ENCODE measurements around the gene SNX8. TPM values are rescaled to one million over a fixed set of nuclear protein-coding genes. Genes with fewer than 3 reads are reported as not detected.

Gene SNX8
- total RNA-seq, 1 donor from 2014 or later: 12.5 TPM

- H3K27ac ChIP-seq (ENCODE audit: low read depth, low read length): no peak overlapping the region
- H3K4me1 ChIP-seq (ENCODE audit: control insufficient read depth in 3 of 3, insufficient read depth in 3 of 3, low read length in 3 of 3): peaks cover 14 to 26% (median 19%) of the 10 kb centered on the region in 3 donors
- H3K9ac ChIP-seq (ENCODE audit: low read depth in 1 of 3, low read length in 3 of 3): no peak overlapping the region
- H3K9me3 ChIP-seq (ENCODE audit: control insufficient read depth in 3 of 3, low read length in 3 of 3): no peaks in the 10 kb centered on the region
- H3K36me3 ChIP-seq (ENCODE audit: control insufficient read depth in 3 of 3, insufficient read depth in 3 of 3, low read length in 3 of 3): peaks cover 45 to 52% (median 51%) of the 10 kb centered on the region in 3 donors
- H3K27me3 ChIP-seq (ENCODE audit: control insufficient read depth in 3 of 3, insufficient read depth in 3 of 3, low read length in 3 of 3): no peaks in the 10 kb centered on the region
- H3K4me3 ChIP-seq (ENCODE audit: low read length in 3 of 3): no peak overlapping the region
These were observed 94.2 kb downstream of the SNX8 start for GRCh38 chr7:2220030-2220429.

GRCh38 chr7:2219606-2220005, 94.6 kb downstream of the SNX8 start:
- Histone ChIP-seq H3K27me3 (ENCODE audit: control insufficient read depth in 3 of 3, insufficient read depth in 3 of 3, low read length in 3 of 3) (no peaks in the 10 kb centered on the region), H3K27ac (ENCODE audit: low read depth, low read length) (no peak overlapping the region), H3K9me3 (ENCODE audit: control insufficient read depth in 3 of 3, low read length in 3 of 3) (no peaks in the 10 kb centered on the region), H3K36me3 (ENCODE audit: control insufficient read depth in 3 of 3, insufficient read depth in 3 of 3, low read length in 3 of 3) (peaks cover 47 to 54% (median 50%) of the 10 kb centered on the region in 3 donors), H3K4me3 (ENCODE audit: low read length in 3 of 3) (no peak overlapping the region), H3K4me1 (ENCODE audit: control insufficient read depth in 3 of 3, insufficient read depth in 3 of 3, low read length in 3 of 3) (peaks cover 10 to 22% (median 15%) of the 10 kb centered on the region in 3 donors), H3K9ac (ENCODE audit: low read depth in 1 of 3, low read length in 3 of 3) (no peak overlapping the region)

GRCh38 chr7:2219136-2219535, 95.1 kb downstream of the SNX8 start:
- no peak overlapping the region for H3K9ac ChIP-seq (ENCODE audit: low read depth in 1 of 3, low read length in 3 of 3)
- peaks cover 5 to 17% (median 10%) of the 10 kb centered on the region in 3 donors for H3K4me1 ChIP-seq (ENCODE audit: control insufficient read depth in 3 of 3, insufficient read depth in 3 of 3, low read length in 3 of 3)
- no peak overlapping the region for H3K4me3 ChIP-seq (ENCODE audit: low read length in 3 of 3)
- H3K9me3 ChIP-seq (ENCODE audit: control insufficient read depth in 3 of 3, low read length in 3 of 3): no peaks in the 10 kb centered on the region
- H3K36me3 ChIP-seq (ENCODE audit: control insufficient read depth in 3 of 3, insufficient read depth in 3 of 3, low read length in 3 of 3): peaks cover 49 to 57% (median 50%) of the 10 kb centered on the region in 3 donors
- H3K27ac ChIP-seq (ENCODE audit: low read depth, low read length): no peak overlapping the region
- no peaks in the 10 kb centered on the region for H3K27me3 ChIP-seq (ENCODE audit: control insufficient read depth in 3 of 3, insufficient read depth in 3 of 3, low read length in 3 of 3)

- Histone ChIP-seq H3K9me3 (ENCODE audit: control insufficient read depth in 3 of 3, low read length in 3 of 3) (no peaks in the 10 kb centered on the region), H3K27me3 (ENCODE audit: control insufficient read depth in 3 of 3, insufficient read depth in 3 of 3, low read length in 3 of 3) (no peaks in the 10 kb centered on the region), H3K9ac (ENCODE audit: low read depth in 1 of 3, low read length in 3 of 3) (no peak overlapping the region), H3K27ac (ENCODE audit: low read depth, low read length) (no peak overlapping the region), H3K36me3 (ENCODE audit: control insufficient read depth in 3 of 3, insufficient read depth in 3 of 3, low read length in 3 of 3) (peaks cover 55 to 62% (median 56%) of the 10 kb centered on the region in 3 donors), H3K4me3 (ENCODE audit: low read length in 3 of 3) (no peak overlapping the region), H3K4me1 (ENCODE audit: control insufficient read depth in 3 of 3, insufficient read depth in 3 of 3, low read length in 3 of 3) (peaks cover 0 to 10% (median 3%) of the 10 kb centered on the region in 3 donors)
These were observed 95.8 kb downstream of the SNX8 start for GRCh38 chr7:2218444-2218785.

GRCh38 chr7:2217716-2218443, 96.4 kb downstream of the SNX8 start:
- no peak overlapping the region for H3K4me3 ChIP-seq (ENCODE audit: low read length in 3 of 3)
- H3K9me3 ChIP-seq (ENCODE audit: control insufficient read depth in 3 of 3, low read length in 3 of 3): no peaks in the 10 kb centered on the region
- peaks cover 0 to 5% (median 3%) of the 10 kb centered on the region in 3 donors for H3K4me1 ChIP-seq (ENCODE audit: control insufficient read depth in 3 of 3, insufficient read depth in 3 of 3, low read length in 3 of 3)
- no peak overlapping the region for H3K27ac ChIP-seq (ENCODE audit: low read depth, low read length)
- peaks cover 57 to 63% (median 61%) of the 10 kb centered on the region in 3 donors for H3K36me3 ChIP-seq (ENCODE audit: control insufficient read depth in 3 of 3, insufficient read depth in 3 of 3, low read length in 3 of 3)
- no peaks in the 10 kb centered on the region for H3K27me3 ChIP-seq (ENCODE audit: control insufficient read depth in 3 of 3, insufficient read depth in 3 of 3, low read length in 3 of 3)
- H3K9ac ChIP-seq (ENCODE audit: low read depth in 1 of 3, low read length in 3 of 3): no peak overlapping the region

GRCh38 chr7:2217206-2217605, 97.0 kb downstream of the SNX8 start:
- Histone ChIP-seq H3K4me1 (ENCODE audit: control insufficient read depth in 3 of 3, insufficient read depth in 3 of 3, low read length in 3 of 3) (peaks cover 0 to 3% (median 3%) of the 10 kb centered on the region in 3 donors), H3K9me3 (ENCODE audit: control insufficient read depth in 3 of 3, low read length in 3 of 3) (no peaks in the 10 kb centered on the region), H3K36me3 (ENCODE audit: control insufficient read depth in 3 of 3, insufficient read depth in 3 of 3, low read length in 3 of 3) (peaks cover 59 to 65% (median 62%) of the 10 kb centered on the region in 3 donors), H3K9ac (ENCODE audit: low read depth in 1 of 3, low read length in 3 of 3) (no peak overlapping the region), H3K4me3 (ENCODE audit: low read length in 3 of 3) (no peak overlapping the region), H3K27ac (ENCODE audit: low read depth, low read length) (no peak overlapping the region), H3K27me3 (ENCODE audit: control insufficient read depth in 3 of 3, insufficient read depth in 3 of 3, low read length in 3 of 3) (no peaks in the 10 kb centered on the region)

- H3K27ac ChIP-seq (ENCODE audit: low read depth, low read length): no peak overlapping the region
- H3K27me3 ChIP-seq (ENCODE audit: control insufficient read depth in 3 of 3, insufficient read depth in 3 of 3, low read length in 3 of 3): no peaks in the 10 kb centered on the region
- no peaks in the 10 kb centered on the region for H3K9me3 ChIP-seq (ENCODE audit: control insufficient read depth in 3 of 3, low read length in 3 of 3)
- no peak overlapping the region for H3K4me3 ChIP-seq (ENCODE audit: low read length in 3 of 3)
- H3K9ac ChIP-seq (ENCODE audit: low read depth in 1 of 3, low read length in 3 of 3): no peak overlapping the region
- peaks cover 59 to 66% (median 64%) of the 10 kb centered on the region in 3 donors for H3K36me3 ChIP-seq (ENCODE audit: control insufficient read depth in 3 of 3, insufficient read depth in 3 of 3, low read length in 3 of 3)
- peaks cover 0 to 3% (median 3%) of the 10 kb centered on the region in 3 donors for H3K4me1 ChIP-seq (ENCODE audit: control insufficient read depth in 3 of 3, insufficient read depth in 3 of 3, low read length in 3 of 3)
These were observed 98.4 kb downstream of the SNX8 start for GRCh38 chr7:2215851-2216250.

- Histone ChIP-seq H3K36me3 (ENCODE audit: control insufficient read depth in 3 of 3, insufficient read depth in 3 of 3, low read length in 3 of 3) (peaks cover 57 to 59% (median 58%) of the 10 kb centered on the region in 3 donors), H3K27me3 (ENCODE audit: control insufficient read depth in 3 of 3, insufficient read depth in 3 of 3, low read length in 3 of 3) (no peaks in the 10 kb centered on the region), H3K4me3 (ENCODE audit: low read length in 3 of 3) (no peak overlapping the region), H3K27ac (ENCODE audit: low read depth, low read length) (no peak overlapping the region), H3K9me3 (ENCODE audit: control insufficient read depth in 3 of 3, low read length in 3 of 3) (no peaks in the 10 kb centered on the region), H3K9ac (ENCODE audit: low read depth in 1 of 3, low read length in 3 of 3) (no peak overlapping the region), H3K4me1 (ENCODE audit: control insufficient read depth in 3 of 3, insufficient read depth in 3 of 3, low read length in 3 of 3) (peaks cover 2 to 3% (median 3%) of the 10 kb centered on the region in 3 donors)
These were observed 99.6 kb downstream of the SNX8 start for GRCh38 chr7:2214636-2215035.

GRCh38 chr7:2213551-2214215, 100.6 kb downstream of the SNX8 start:
- Histone ChIP-seq H3K9ac (ENCODE audit: low read depth in 1 of 3, low read length in 3 of 3) (no peak overlapping the region), H3K27me3 (ENCODE audit: control insufficient read depth in 3 of 3, insufficient read depth in 3 of 3, low read length in 3 of 3) (no peaks in the 10 kb centered on the region), H3K9me3 (ENCODE audit: control insufficient read depth in 3 of 3, low read length in 3 of 3) (no peaks in the 10 kb centered on the region), H3K4me3 (ENCODE audit: low read length in 3 of 3) (no peak overlapping the region), H3K27ac (ENCODE audit: low read depth, low read length) (no peak overlapping the region), H3K36me3 (ENCODE audit: control insufficient read depth in 3 of 3, insufficient read depth in 3 of 3, low read length in 3 of 3) (peaks cover 59 to 60% (median 59%) of the 10 kb centered on the region in 3 donors), H3K4me1 (ENCODE audit: control insufficient read depth in 3 of 3, insufficient read depth in 3 of 3, low read length in 3 of 3) (peaks cover 3 to 7% (median 7%) of the 10 kb centered on the region in 3 donors)

GRCh38 chr7:2212906-2213305, 101.3 kb downstream of the SNX8 start:
- H3K4me3 ChIP-seq (ENCODE audit: low read length in 3 of 3): no peak overlapping the region
- H3K27ac ChIP-seq (ENCODE audit: low read depth, low read length): no peak overlapping the region
- no peak overlapping the region for H3K9ac ChIP-seq (ENCODE audit: low read depth in 1 of 3, low read length in 3 of 3)
- H3K4me1 ChIP-seq (ENCODE audit: control insufficient read depth in 3 of 3, insufficient read depth in 3 of 3, low read length in 3 of 3): peaks cover 3 to 7% (median 7%) of the 10 kb centered on the region in 3 donors
- H3K9me3 ChIP-seq (ENCODE audit: control insufficient read depth in 3 of 3, low read length in 3 of 3): no peaks in the 10 kb centered on the region
- H3K36me3 ChIP-seq (ENCODE audit: control insufficient read depth in 3 of 3, insufficient read depth in 3 of 3, low read length in 3 of 3): peaks cover 58 to 63% (median 60%) of the 10 kb centered on the region in 3 donors
- H3K27me3 ChIP-seq (ENCODE audit: control insufficient read depth in 3 of 3, insufficient read depth in 3 of 3, low read length in 3 of 3): no peaks in the 10 kb centered on the region

All from skeletal muscle tissue (tissue), 4 donors.